Embryonic facial prominence (tissue), 1 donor: ENCODE data around the gene KRTAP9-7.

Experiments
- DNase-seq: peaks from one replicate; pipeline ENCODE4 v3.0.0-alpha.2; 2016; ENCODE audit errors: extremely low spot score

The KRTAP9-7 gene

DNA sequence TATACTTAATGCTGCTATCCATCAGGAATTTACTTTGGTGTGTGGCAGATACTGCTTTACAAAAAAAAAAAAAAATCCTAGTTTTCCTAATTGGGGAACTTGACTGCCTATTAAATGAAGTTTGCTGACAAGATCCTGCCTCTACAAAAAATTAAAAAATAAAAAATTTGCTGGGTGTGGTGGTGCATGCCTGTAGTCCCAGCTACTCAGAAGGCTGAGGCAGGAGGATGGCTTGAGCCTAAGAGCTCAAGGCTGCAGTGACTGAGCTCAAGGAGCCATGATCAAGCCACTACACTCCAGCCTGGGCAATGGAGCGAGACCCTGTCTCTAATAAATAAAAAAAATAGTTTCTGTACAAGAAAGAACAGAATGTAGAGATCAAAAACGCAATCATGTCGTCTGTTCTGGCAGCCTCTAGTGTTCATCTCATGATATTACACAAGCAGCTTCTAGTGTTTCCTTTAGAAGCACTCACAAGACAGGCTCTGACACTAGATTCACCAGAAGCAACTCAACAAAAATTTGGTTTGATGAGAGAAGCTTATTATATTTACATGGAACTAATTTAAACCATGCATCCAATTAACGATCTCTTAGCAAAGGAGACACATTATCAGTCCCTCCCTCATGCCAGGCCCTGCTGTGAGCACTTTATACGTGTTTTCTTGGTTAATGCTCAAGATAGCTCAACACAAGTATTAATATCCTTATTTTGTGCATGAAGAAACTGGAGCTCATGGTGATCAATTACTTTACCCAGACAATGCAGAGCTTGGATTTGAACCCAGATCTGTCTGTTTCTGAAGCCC is 46.8 kb downstream of the KRTAP9-7 start:
- DNase-seq = peak; percentile 53

DNA sequence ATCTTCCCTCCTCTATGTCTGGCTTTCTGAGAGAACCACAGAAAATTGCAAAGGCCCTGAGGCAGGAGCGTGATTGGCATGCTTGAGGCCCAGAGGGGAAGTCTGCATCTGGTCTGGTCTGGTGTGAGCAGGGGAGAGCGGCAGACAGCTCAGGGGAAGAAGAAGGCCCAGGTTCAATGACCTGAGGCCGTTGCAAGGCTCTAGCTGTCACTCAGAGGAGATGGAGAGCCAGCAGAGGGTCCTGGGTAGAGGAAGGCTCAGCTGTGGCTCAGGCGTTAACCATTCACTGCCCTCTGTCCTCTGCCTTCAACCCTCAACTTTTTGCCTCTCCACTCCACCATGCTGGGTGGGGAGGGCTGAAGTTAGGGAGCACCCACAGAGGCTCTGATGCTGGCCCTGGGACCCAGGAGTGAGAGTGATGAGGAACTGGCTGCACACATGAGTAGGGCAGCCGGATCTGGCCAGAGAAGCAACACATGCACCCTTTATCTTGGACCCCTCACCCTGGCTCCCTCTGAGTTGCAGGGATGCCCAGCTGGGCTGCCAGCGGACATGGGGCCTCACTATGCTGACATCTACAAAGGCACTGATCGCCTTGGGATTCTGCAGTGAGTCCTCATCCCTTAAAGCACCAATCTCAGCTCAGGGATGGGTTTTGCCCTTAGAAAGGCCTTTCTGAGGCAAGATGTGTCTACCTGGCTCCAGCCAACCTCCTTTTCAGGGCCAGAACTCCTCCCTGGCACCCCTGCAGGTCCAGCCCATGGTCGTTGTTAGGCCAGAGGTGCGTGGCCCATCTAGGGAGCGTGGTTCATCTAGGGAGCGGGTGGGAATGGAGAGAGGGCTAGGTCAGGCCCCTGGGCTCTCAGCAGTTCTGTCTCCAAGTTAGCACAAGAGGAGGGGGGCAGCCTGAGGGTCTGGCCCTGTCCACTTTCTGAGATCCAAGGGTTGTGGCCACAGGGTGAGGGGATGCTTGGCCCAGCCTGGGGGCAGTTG is 47.7 kb downstream of the KRTAP9-7 start:
- no peak for DNase-seq

- no peak for DNase-seq
These were observed 48.9 kb downstream of the KRTAP9-7 start for GRCh38 chr17:41324180-41325075.

DNA sequence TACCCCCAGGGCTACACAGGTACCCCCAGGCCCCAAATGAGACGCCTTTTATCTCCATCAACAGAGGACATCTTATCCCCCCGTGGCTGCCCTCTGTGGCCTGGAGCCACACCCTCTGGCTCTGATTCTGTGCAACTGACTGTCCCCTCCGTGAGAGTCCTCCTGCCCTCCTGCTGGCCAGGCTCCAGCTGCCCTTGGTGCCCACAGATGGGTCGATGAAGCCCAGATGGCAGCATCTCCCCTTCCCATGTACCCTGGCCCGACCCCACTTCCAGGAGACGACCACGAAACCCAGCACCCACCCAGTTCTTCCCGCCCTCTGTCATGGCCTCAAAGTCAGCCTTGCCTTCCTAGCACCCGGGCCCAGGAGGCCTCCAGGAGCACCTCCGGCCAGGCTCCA is 49.6 kb downstream of the KRTAP9-7 start:
- no peak for DNase-seq

- no peak for DNase-seq
These were observed 50.1 kb downstream of the KRTAP9-7 start for GRCh38 chr17:41325611-41326010.
